GM19023 (cell line): ENCODE measurements around the gene SNRPA1.
"Not testable (repeated sequence)": the region's sequence is repeated elsewhere in the genome, so short reads cannot be mapped to it uniquely, and the experiment has no call there.

Experiments used
- ATAC-seq: cut with Tn5 transposase; IDR thresholded peaks from one replicate; pipeline ENCODE4 v1.9.1; 2021; ENCODE audit warnings: mild to moderate bottlenecking, moderate library complexity; ENCODE audit not compliant: unreplicated experiment

Gene SNRPA1

GRCh38 chr15:101296418-101297405 lies 1.7 kb upstream of the SNRPA1 start:
- no peak for ATAC-seq

GRCh38 chr15:101295607-101296161 lies 636 bp upstream of the SNRPA1 start:
- no peak for ATAC-seq

- no peak for ATAC-seq
Observed at GRCh38 chr15:101293122-101293521, 1.9 kb downstream of the SNRPA1 start.

DNA sequence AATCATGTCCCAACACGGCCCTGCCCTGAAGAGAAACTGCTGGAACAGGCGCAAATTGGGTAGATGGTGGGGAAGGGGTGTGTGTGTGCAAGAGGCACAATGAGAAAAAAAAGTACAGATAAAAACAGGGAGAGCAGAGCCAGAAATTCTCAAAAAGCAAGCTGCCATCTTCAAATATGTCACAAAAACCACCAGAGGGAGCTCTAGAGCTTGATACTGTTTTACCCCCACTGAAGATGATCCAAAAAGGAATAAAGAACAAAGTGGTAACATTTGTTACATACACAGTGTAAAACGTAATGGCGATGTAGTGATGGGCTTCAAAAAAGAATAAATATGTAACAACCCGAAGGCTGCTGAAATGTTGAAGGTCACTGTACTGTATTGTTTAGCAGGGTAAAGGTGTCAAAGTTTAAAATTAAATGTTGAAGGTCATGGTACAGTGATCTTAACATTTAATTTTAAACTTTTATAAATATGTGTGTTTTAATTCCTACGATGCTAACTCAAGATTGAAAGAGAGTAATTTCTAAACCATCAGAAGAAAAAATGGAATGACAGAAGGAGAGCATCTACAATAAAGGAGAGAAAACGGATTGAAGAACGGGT lies 6.0 kb downstream of the SNRPA1 start:
- ATAC-seq, result no peak

- ATAC-seq, result not testable (repeated sequence)
Observed at GRCh38 chr15:101287342-101287741, 7.7 kb downstream of the SNRPA1 start.

DNA sequence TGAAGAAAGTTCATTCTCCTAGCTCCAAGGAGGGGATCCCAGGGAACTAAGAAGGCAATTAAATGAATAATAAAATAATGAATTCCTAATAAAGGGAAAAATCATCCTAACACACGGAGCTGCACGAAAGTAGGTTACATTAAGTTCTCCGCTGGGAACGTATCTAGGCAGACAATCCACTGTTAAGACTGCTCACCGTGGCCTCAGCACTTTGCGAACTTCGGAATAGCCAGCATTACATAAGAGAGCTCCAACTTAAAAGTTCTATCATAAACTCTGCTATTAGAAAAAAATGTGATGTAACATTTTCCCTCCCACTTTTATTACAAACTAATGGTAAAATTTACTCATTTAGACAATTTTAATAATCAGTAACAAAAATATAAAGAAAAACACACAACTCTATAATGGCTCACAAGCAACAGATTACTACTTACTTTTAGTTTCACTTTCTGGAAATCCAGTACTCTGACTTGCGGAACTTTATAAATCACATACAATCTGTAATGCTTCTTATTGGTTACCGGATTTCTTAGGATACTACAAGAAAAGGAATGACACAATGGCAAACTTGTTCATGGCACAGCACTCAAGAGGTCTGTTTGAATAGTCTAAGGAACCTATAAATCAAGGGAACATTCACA lies 8.5 kb downstream of the SNRPA1 start:
- ATAC-seq, result no peak

GRCh38 chr15:101283931-101284330 lies 11.1 kb downstream of the SNRPA1 start:
- no peak for ATAC-seq

GRCh38 chr15:101280007-101280406 lies 15.0 kb downstream of the SNRPA1 start:
- ATAC-seq, result no peak

DNA sequence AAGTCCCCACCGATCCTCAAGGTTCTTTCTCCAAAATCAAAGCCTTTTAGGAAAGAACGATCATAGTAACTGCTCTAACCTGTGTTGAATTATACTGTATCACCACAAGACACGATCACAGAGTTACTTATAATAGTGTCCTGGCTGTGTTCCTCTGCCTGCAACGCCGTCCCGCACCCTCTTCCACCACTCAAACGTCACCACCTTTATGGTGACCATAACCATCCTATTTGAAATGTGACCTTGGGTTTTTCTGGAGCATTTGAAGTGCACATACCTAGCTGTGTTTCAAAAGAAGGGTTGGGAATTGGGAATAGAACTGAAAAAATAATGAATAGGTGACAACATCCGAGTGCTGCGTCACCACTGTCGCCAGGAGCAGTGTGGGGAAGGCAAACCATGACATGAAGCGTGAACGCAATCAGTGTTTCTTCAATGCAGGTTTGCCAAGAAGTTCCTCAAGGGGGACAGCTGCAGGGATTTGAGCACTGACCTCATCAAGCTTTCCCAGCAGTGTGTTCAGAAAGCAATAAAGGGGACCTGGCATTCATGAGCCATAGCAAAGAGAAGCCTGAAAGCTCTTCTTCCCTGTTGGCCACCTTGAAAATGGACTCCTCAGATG lies 17.0 kb downstream of the SNRPA1 start:
- ATAC-seq, result no peak

DNA sequence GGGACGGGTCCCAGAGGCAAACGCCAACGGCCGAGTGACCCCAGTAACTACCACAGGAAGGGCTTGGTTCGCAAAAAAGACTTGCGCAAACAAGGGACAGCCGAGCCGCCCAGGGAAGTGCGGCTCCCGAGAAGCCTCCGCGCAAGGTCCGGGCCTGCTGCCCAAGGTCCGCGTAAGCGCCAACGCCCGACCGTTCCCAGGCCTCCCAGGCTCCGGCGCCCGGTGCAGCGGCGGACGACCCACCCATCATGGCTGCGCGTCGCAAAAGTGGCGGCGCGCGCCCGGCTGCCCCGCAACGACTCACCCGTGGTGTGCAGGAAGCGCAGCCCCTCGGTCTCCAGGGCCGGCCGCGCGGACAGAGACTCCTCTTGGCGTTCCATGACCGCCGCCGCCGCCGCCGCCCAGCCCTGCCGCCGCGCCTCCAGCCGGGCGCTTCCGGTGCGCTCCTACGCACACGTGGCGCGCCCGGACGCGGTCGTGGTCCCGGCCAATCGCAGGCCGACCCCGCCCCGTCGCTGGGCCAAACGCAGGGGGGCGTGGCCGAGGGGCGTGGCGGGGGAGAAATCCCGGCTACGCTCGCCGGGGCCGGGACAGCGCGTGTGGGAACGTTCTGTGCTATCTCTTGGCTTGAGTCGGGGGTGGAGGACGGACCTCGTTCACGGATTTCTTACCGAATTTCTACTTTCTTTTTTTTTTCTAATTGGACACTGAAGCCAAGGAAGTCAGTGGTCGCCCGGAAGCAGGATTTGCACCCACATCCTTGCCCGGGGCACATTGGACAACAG lies 17.8 kb downstream of the SNRPA1 start, which contains the start of gene SELENOS:
Gene SELENOS (minus strand): TSS at position 448 of the 785 bp plus-strand sequence. CDS start 68 bp downstream, at position 380.
- peak; percentile 94 for ATAC-seq

DNA sequence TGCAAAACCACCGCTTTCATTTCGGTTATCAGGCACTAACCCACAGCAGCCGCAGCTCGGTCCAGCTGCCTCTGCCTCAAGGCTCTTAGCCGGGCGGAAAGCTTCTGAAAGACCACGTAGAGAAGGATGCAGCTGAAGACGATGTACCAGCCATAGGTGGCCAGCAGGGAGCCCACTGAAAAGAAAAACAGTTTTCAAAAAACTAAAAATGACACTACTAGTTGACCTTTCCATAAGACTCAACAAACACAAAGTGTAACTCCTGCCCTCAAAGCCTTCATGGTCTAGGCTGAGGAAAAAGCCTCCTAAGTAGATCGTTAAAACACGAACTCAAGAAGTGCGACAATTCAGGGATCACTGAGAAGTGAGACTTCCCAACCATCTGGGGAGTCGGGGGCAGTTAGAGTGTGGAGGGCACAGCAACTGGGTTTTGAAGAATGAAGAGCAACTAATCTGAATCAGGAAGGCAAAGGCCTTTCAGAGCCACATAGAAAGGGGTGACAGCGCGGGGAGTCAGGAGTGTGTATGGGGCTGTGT lies 18.5 kb downstream of the SNRPA1 start:
- no peak for ATAC-seq

GRCh38 chr15:101275018-101275417 lies 20.0 kb downstream of the SNRPA1 start:
- ATAC-seq, result no peak

- ATAC-seq, result no peak
Observed at GRCh38 chr15:101273534-101273933, 21.5 kb downstream of the SNRPA1 start.

GRCh38 chr15:101272584-101272983 lies 22.5 kb downstream of the SNRPA1 start:
- no peak for ATAC-seq

- no peak for ATAC-seq
Observed at GRCh38 chr15:101269479-101270223, 25.4 kb downstream of the SNRPA1 start.

GRCh38 chr15:101267320-101268104 lies 27.5 kb downstream of the SNRPA1 start:
- no peak for ATAC-seq

GRCh38 chr15:101266787-101267186 lies 28.3 kb downstream of the SNRPA1 start:
- ATAC-seq, result no peak

DNA sequence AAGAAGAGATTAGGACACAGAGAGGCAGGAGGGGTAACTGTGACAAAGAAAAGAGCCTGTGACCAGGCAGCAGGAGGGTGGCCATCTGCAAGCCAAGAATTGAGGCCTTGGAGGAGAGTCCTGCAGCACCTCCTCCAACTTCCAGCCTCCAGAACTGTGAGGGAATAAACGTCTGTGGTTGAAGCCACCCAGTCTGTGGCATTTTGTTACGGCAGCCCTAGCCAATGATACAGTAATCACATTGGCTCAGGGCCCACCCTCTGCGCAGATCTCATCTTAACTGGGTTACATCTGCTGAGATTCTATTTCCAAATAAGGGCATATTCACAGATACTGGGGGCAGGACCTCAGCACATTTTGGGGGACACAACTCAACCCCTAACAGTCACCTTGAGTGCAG lies 29.0 kb downstream of the SNRPA1 start:
- ATAC-seq, result no peak
